ENCODE results near the gene KLHL26.

Gene KLHL26

GRCh38 chr19:18601875-18602274 lies 35.0 kb upstream of the KLHL26 start:
- DNase-seq, result no peak

GRCh38 chr19:18603255-18603957 lies 33.4 kb upstream of the KLHL26 start:
- no peak for DNase-seq

GRCh38 chr19:18603958-18604819 lies 32.6 kb upstream of the KLHL26 start:
- no peak for DNase-seq

- no peak for DNase-seq
Observed at GRCh38 chr19:18604820-18605159, 32.0 kb upstream of the KLHL26 start.

GRCh38 chr19:18605196-18605545 lies 31.7 kb upstream of the KLHL26 start:
- no peak for DNase-seq

GRCh38 chr19:18605546-18606280 lies 31.1 kb upstream of the KLHL26 start:
- DNase-seq, result no peak

GRCh38 chr19:18606281-18607225 lies 30.3 kb upstream of the KLHL26 start, which contains the start of gene CRLF1:
CRLF1 (minus strand) TSS chr19:18606799; CDS start chr19:18606656, 143 bp downstream.
- DNase-seq, result no peak

- no peak for DNase-seq
Observed at GRCh38 chr19:18607226-18608101, 29.4 kb upstream of the KLHL26 start.

- DNase-seq, result no peak
Observed at GRCh38 chr19:18608102-18608804, 28.6 kb upstream of the KLHL26 start.

GRCh38 chr19:18608805-18609716 lies 27.8 kb upstream of the KLHL26 start:
- no peak for DNase-seq

- DNase-seq, result no peak
Observed at GRCh38 chr19:18609717-18610051, 27.1 kb upstream of the KLHL26 start.

GRCh38 chr19:18610245-18610555 lies 26.6 kb upstream of the KLHL26 start:
- DNase-seq, result no peak

GRCh38 chr19:18610556-18611326 lies 26.1 kb upstream of the KLHL26 start:
- no peak for DNase-seq

- peak; percentile 29 for DNase-seq
Observed at GRCh38 chr19:18611327-18612050, 25.3 kb upstream of the KLHL26 start.

- DNase-seq, result no peak
Observed at GRCh38 chr19:18612051-18612771, 24.6 kb upstream of the KLHL26 start.

- DNase-seq, result no peak
Observed at GRCh38 chr19:18612772-18613588, 23.8 kb upstream of the KLHL26 start, which contains the start of gene TMEM59L. TMEM59L (plus strand) TSS chr19:18612870; CDS start chr19:18612959, 89 bp downstream.

Data from NCI-H1105 (cell line).